Neural cell (in vitro differentiated cells): Measurements from ENCODE around the gene MAML2. TPM values are rescaled to one million over a fixed set of nuclear protein-coding genes. Genes with fewer than 3 reads are reported as not detected.

Experiments
- H2AFZ ChIP-seq: fragments of 200-600, 300-800 bp; sonication (generic), shearing (Covaris generic); 2 replicates; pipeline ENCODE4 v1.6.0; 2014; ENCODE audit warnings: low read depth, mild to moderate bottlenecking, antibody characterized with exemption, low read length, moderate library complexity
- H3F3A ChIP-seq: fragments of 200-600 bp; shearing (Covaris generic); 2 replicates; pipeline ENCODE4 v1.6.1; 2016; ENCODE audit warnings: mild to moderate bottlenecking, moderate library complexity, mixed read lengths, antibody characterized with exemption, low read length; ENCODE audit not compliant: insufficient read depth, poor library complexity, severe bottlenecking
- H3K27ac ChIP-seq: fragments of 200-600, 300-800 bp; sonication (generic), shearing (Covaris generic); 2 replicates; pipeline ENCODE4 v1.5.1; 2014; ENCODE audit warnings: mild to moderate bottlenecking, low read length, moderate library complexity
- H3K27me3 ChIP-seq: fragments of 300-800, 200-600 bp; sonication (generic), shearing (Covaris generic); 2 replicates; pipeline ENCODE4 v1.6.0; 2014; ENCODE audit warnings: mild to moderate bottlenecking, low read depth, low read length, moderate library complexity; ENCODE audit not compliant: insufficient read depth
- H3K36me3 ChIP-seq: fragments of 300-800, 200-600 bp; sonication (generic), shearing (Covaris generic); 2 replicates; pipeline ENCODE4 v1.5.1; 2014; ENCODE audit warnings: mild to moderate bottlenecking, antibody characterized with exemption, low read length, moderate library complexity; ENCODE audit not compliant: insufficient read depth
- H3K4me2 ChIP-seq: fragments of 300-800, 200-600 bp; sonication (generic), shearing (Covaris generic); 2 replicates; pipeline ENCODE4 v1.6.0; 2014; ENCODE audit warnings: mild to moderate bottlenecking, low read length
- H3K4me3 ChIP-seq: fragments of 300-800, 200-600 bp; sonication (generic), shearing (Covaris generic); 2 replicates; pipeline ENCODE4 v1.5.1; 2014; ENCODE audit warnings: mild to moderate bottlenecking, low read length, moderate library complexity
- H3K79me2 ChIP-seq: fragments of 200-600 bp; shearing (Covaris generic); replicated peaks from 2 replicates; pipeline ENCODE4 v1.6.0; 2014; ENCODE audit warnings: mild to moderate bottlenecking, low read length, moderate library complexity; ENCODE audit not compliant: insufficient read depth
- H3K9ac ChIP-seq: fragments of 300-800, 200-600 bp; sonication (generic), shearing (Covaris generic); 2 replicates; pipeline ENCODE4 v1.6.1; 2016; ENCODE audit warnings: mild to moderate bottlenecking, low read length, mixed read lengths
- H3K9me2 ChIP-seq: fragments of 200-600 bp; shearing (Covaris generic); 2 replicates; pipeline ENCODE4 v1.6.1; 2016; ENCODE audit warnings: mild to moderate bottlenecking, low read length, mixed read lengths; ENCODE audit not compliant: insufficient read depth
- H3K9me3 ChIP-seq: fragments of 200-600, 300-800 bp; sonication (generic), shearing (Covaris generic); 2 replicates; pipeline ENCODE4 v1.6.1; 2016; ENCODE audit warnings: mild to moderate bottlenecking, mixed run types, low read length, moderate library complexity, mixed read lengths
- H4K20me1 ChIP-seq: fragments of 200-600 bp; shearing (Covaris generic); 2 replicates; pipeline ENCODE4 v1.6.1; 2016; ENCODE audit warnings: mild to moderate bottlenecking, mixed run types; ENCODE audit not compliant: insufficient read depth
- EP300 ChIP-seq: fragments of 450-650 bp; conservative IDR thresholded peaks from 2 replicates; pipeline ENCODE4 v1.6.1; 2014; ENCODE audit warnings: antibody characterized with exemption, mild to moderate bottlenecking, moderate library complexity; ENCODE audit not compliant: poor library complexity, severe bottlenecking
- EZH2 ChIP-seq: fragments of 200-600, 300-800 bp; shearing (Covaris generic), sonication (generic); IDR thresholded peaks from 2 replicates; pipeline ENCODE4 v1.6.1; 2014; ENCODE audit warnings: antibody characterized with exemption, low read length, borderline replicate concordance, mild to moderate bottlenecking; ENCODE audit not compliant: insufficient read depth, poor library complexity, severe bottlenecking
- MXI1 ChIP-seq: fragments of 450-650 bp; conservative IDR thresholded peaks from 2 replicates; pipeline ENCODE4 v1.6.1; 2014; ENCODE audit warnings: antibody characterized with exemption, mild to moderate bottlenecking; ENCODE audit not compliant: poor library complexity, severe bottlenecking
- POLR2AphosphoS5 ChIP-seq: IDR thresholded peaks from 2 replicates; pipeline ENCODE4 v1.6.1; 2012
- RAD21 ChIP-seq: fragments of 450-650 bp; conservative IDR thresholded peaks from 2 replicates; pipeline ENCODE4 v1.6.1; 2014; ENCODE audit warnings: antibody characterized with exemption, mild to moderate bottlenecking, moderate library complexity
- SMC3 ChIP-seq: fragments of 450-650 bp; conservative IDR thresholded peaks from 2 replicates; pipeline ENCODE4 v1.6.1; 2014; ENCODE audit warnings: antibody characterized with exemption, mild to moderate bottlenecking, moderate library complexity; ENCODE audit not compliant: poor library complexity
- TAF1 ChIP-seq: IDR thresholded peaks from 2 replicates; pipeline ENCODE4 v1.6.1; 2012; ENCODE audit warnings: low read depth
- polyA plus RNA-seq: library from polyadenylated mRNA; depleted of rRNA; stranded (reverse); fragments of >200 nt; gene quantifications from 2 replicates; pipeline ENCODE4 v1.2.3, GENCODE V29; 2014
- TF ChIP-seq, protein P1 (sequence below): fragments of 450-650 bp; IDR thresholded peaks from 2 replicates; pipeline ENCODE4 v1.5.1; 2014; ENCODE audit warnings: antibody characterized with exemption, mild to moderate bottlenecking, moderate library complexity; ENCODE audit not compliant: poor library complexity, severe bottlenecking
- TF ChIP-seq, protein P2 (sequence below): IDR thresholded peaks from 2 replicates; pipeline ENCODE4 v1.6.1; 2012; ENCODE audit warnings: borderline replicate concordance

Gene MAML2
- polyA plus RNA-seq, 1 donor from 2014 or later: 3.6 TPM

DNA sequence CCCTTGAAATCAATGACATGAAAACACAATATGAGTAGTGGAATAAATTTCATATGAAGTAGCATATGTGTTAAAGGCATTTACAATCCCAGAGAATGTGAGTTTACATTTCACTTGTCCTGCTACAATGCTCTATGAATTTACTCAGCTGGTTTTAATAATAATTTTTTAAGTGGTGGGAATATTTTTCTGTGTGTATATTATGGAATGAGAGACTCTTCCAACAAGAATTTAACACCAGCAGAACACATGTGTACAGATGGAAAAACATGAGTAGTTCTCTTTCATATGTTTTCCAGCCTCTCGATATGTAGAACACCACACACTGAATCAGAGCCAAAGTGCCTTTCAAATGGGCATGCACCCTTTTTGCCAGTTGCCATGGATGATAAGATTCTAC is 170.4 kb downstream of the MAML2 start:
- Histone ChIP-seq H3F3A (peaks cover 13% of the 10 kb centered on the region), H4K20me1 (no peaks in the 10 kb centered on the region), H3K4me3 (no peak overlapping the region), H3K9me3 (no peaks in the 10 kb centered on the region), H3K79me2 (no peaks in the 10 kb centered on the region), H3K27ac (no peak overlapping the region), H3K9me2 (no peaks in the 10 kb centered on the region), H3K27me3 (no peaks in the 10 kb centered on the region), H3K9ac (no peak overlapping the region), H3K4me2 (no peak overlapping the region), H3K36me3 (no peaks in the 10 kb centered on the region), H2AFZ (no peak overlapping the region)
- no peak for TF ChIP-seq TAF1
- no peak for TF ChIP-seq SMC3
- TF ChIP-seq POLR2AphosphoS5: no peak
- TF ChIP-seq, protein P1, sequence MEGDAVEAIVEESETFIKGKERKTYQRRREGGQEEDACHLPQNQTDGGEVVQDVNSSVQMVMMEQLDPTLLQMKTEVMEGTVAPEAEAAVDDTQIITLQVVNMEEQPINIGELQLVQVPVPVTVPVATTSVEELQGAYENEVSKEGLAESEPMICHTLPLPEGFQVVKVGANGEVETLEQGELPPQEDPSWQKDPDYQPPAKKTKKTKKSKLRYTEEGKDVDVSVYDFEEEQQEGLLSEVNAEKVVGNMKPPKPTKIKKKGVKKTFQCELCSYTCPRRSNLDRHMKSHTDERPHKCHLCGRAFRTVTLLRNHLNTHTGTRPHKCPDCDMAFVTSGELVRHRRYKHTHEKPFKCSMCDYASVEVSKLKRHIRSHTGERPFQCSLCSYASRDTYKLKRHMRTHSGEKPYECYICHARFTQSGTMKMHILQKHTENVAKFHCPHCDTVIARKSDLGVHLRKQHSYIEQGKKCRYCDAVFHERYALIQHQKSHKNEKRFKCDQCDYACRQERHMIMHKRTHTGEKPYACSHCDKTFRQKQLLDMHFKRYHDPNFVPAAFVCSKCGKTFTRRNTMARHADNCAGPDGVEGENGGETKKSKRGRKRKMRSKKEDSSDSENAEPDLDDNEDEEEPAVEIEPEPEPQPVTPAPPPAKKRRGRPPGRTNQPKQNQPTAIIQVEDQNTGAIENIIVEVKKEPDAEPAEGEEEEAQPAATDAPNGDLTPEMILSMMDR: no peak
- TF ChIP-seq, protein P2, sequence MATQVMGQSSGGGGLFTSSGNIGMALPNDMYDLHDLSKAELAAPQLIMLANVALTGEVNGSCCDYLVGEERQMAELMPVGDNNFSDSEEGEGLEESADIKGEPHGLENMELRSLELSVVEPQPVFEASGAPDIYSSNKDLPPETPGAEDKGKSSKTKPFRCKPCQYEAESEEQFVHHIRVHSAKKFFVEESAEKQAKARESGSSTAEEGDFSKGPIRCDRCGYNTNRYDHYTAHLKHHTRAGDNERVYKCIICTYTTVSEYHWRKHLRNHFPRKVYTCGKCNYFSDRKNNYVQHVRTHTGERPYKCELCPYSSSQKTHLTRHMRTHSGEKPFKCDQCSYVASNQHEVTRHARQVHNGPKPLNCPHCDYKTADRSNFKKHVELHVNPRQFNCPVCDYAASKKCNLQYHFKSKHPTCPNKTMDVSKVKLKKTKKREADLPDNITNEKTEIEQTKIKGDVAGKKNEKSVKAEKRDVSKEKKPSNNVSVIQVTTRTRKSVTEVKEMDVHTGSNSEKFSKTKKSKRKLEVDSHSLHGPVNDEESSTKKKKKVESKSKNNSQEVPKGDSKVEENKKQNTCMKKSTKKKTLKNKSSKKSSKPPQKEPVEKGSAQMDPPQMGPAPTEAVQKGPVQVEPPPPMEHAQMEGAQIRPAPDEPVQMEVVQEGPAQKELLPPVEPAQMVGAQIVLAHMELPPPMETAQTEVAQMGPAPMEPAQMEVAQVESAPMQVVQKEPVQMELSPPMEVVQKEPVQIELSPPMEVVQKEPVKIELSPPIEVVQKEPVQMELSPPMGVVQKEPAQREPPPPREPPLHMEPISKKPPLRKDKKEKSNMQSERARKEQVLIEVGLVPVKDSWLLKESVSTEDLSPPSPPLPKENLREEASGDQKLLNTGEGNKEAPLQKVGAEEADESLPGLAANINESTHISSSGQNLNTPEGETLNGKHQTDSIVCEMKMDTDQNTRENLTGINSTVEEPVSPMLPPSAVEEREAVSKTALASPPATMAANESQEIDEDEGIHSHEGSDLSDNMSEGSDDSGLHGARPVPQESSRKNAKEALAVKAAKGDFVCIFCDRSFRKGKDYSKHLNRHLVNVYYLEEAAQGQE: no peak
- TF ChIP-seq RAD21: no peak
- TF ChIP-seq EP300: no peak
- TF ChIP-seq EZH2: no peak
- TF ChIP-seq MXI1: no peak

DNA sequence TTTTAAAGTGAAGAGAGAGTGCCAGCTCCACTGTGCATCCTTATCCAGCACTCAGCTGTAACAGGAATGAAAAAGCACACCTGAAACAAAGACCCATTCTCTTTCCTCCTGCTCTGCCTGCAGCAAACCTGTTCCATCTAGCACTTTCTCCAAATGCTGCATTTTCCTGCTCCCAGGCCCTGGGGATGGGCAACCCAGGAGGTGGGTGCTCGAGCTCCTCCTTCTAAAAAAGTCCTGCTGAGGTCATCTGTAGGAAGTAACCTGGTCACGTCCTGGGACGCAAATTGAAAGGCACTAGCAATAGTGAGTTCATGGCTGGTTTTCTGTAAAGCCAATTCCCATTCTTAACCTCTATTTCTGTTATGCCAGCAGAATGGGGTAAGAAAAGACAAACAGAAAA is 173.7 kb downstream of the MAML2 start:
- no peak overlapping the region for H3K4me2 ChIP-seq

More for the DNA sequence above, 173.7 kb downstream of the MAML2 start:
- H3K9ac ChIP-seq: peak overlapping the region; percentile 37
- H3K9me2 ChIP-seq: no peaks in the 10 kb centered on the region
- no peak overlapping the region for H2AFZ ChIP-seq
- peak overlapping the region; percentile 71 for H3K27ac ChIP-seq
- no peaks in the 10 kb centered on the region for H3K79me2 ChIP-seq
- no peak for TF ChIP-seq RAD21
- TF ChIP-seq, protein P1: no peak
- TF ChIP-seq SMC3: no peak
- no peak for TF ChIP-seq TAF1
- no peak for TF ChIP-seq POLR2AphosphoS5
- TF ChIP-seq, protein P2: no peak
- no peak for TF ChIP-seq EZH2
- no peak for TF ChIP-seq EP300
- no peak for TF ChIP-seq MXI1
- H3K27me3 ChIP-seq: no peaks in the 10 kb centered on the region
- H4K20me1 ChIP-seq: no peaks in the 10 kb centered on the region
- no peaks in the 10 kb centered on the region for H3K36me3 ChIP-seq
- no peaks in the 10 kb centered on the region for H3K9me3 ChIP-seq
- peaks cover 3% of the 10 kb centered on the region for H3F3A ChIP-seq
- H3K4me3 ChIP-seq: no peak overlapping the region
